Measurements from ENCODE around the gene NACC2.
"Not testable (repeated sequence)": the region's sequence is repeated elsewhere in the genome, so short reads cannot be mapped to it uniquely, and the experiment has no call there.

DNA sequence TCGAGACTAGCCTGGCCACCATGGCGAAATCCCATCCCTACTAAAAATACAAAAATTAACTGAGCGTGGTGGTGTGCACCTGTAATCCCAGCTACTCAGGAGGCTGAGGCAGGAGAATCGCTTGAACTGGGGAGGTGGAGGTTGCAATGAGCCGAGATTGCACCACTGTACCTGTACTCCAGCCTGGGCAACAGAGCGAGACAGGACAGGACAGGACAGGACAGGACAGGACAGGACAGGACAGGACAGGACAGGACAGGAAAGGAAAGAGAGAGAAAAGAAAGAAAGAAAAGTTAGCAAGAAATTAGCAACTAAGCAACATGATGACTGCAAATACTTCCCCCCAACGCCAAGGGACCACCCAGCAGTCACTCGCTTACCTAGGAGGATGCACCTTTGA, 33.2 kb downstream of the NACC2 start:
- not testable (repeated sequence) for TF ChIP-seq EZH2 (optimal IDR thresholded peaks at IDR 0.05; ENCODE audit: low read depth, low read length); CTCF (IDR thresholded peaks at IDR 0.05; ENCODE audit: low read length); EZH2phosphoT487 (IDR thresholded peaks at IDR 0.05; ENCODE audit: low read length)

Measured in MM.1S (cell line).